GM23338 (cell line): ENCODE results near the gene PERM1. TPM values are rescaled to one million over a fixed set of nuclear protein-coding genes. Genes with fewer than 3 reads are reported as not detected.
"Not testable (repeated sequence)": the region's sequence is repeated elsewhere in the genome, so short reads cannot be mapped to it uniquely, and the experiment has no call there.

Experiments
- ATAC-seq: fragments of 200-7000 bp; cut with Tn5 transposase; 3 replicates; pipeline ENCODE4 v1.9.1; 2020
- DNase-seq: peaks from one replicate; pipeline ENCODE4 v3.0.0-alpha.2; 2015; ENCODE audit warnings: low spot score
- H2AFZ ChIP-seq: fragments of 200-600 bp; sonication (generic); 2 replicates; pipeline ENCODE4 v1.8.0; 2016; ENCODE audit warnings: antibody characterized with exemption, mild to moderate bottlenecking, moderate library complexity
- H3F3A ChIP-seq: fragments of 200-600 bp; sonication (generic); replicated peaks from 2 replicates; pipeline ENCODE4 v1.8.0; 2017; ENCODE audit warnings: antibody characterized with exemption, mixed run types, low read depth
- H3K27ac ChIP-seq: fragments of 200-600 bp; sonication (generic); 2 replicates; pipeline ENCODE4 v1.6.1; 2016; ENCODE audit warnings: low read depth
- H3K27me3 ChIP-seq: fragments of 200-600 bp; sonication (generic); 2 replicates; pipeline ENCODE4 v1.8.0; 2016; ENCODE audit warnings: mild to moderate bottlenecking, mixed run types, moderate library complexity; ENCODE audit not compliant: insufficient read depth
- H3K36me3 ChIP-seq: fragments of 200-600 bp; sonication (generic); 2 replicates; pipeline ENCODE4 v1.8.0; 2016; ENCODE audit warnings: mild to moderate bottlenecking; ENCODE audit not compliant: insufficient read depth
- H3K4me1 ChIP-seq: fragments of 200-600 bp; sonication (generic); 2 replicates; pipeline ENCODE4 v1.8.0; 2016; ENCODE audit warnings: mild to moderate bottlenecking, moderate library complexity; ENCODE audit not compliant: insufficient read depth
- H3K4me2 ChIP-seq: fragments of 200-600 bp; sonication (generic); 2 replicates; pipeline ENCODE4 v1.7.1; 2017; ENCODE audit warnings: mixed run types
- H3K4me3 ChIP-seq: fragments of 200-600 bp; sonication (generic); 2 replicates; pipeline ENCODE4 v1.6.1; 2016; ENCODE audit warnings: mixed run types
- H3K79me2 ChIP-seq: fragments of 200-600 bp; sonication (generic); replicated peaks from 2 replicates; pipeline ENCODE4 v1.8.0; 2017; ENCODE audit warnings: mild to moderate bottlenecking; ENCODE audit not compliant: insufficient read depth
- H3K9me2 ChIP-seq: fragments of 200-600 bp; sonication (generic); 2 replicates; pipeline ENCODE4 v1.8.0; 2017; ENCODE audit not compliant: insufficient read depth
- H4K20me1 ChIP-seq: fragments of 200-600 bp; sonication (generic); replicated peaks from 2 replicates; pipeline ENCODE4 v1.8.0; 2017; ENCODE audit warnings: mild to moderate bottlenecking; ENCODE audit not compliant: insufficient read depth
- H3K27ac Mint-ChIP-seq: 2 replicates; pipeline ENCODE4 v1.8.0; 2020; ENCODE audit warnings: inconsistent platforms, mild to moderate bottlenecking, moderate library complexity, mixed read lengths
- H3K27me3 Mint-ChIP-seq: 3 replicates; pipeline ENCODE4 v1.8.0; 2022; ENCODE audit warnings: low read depth, mild to moderate bottlenecking, moderate library complexity, mixed read lengths, inconsistent platforms; ENCODE audit not compliant: insufficient read depth, poor library complexity
- H3K36me3 Mint-ChIP-seq: 3 replicates; pipeline ENCODE4 v1.8.0; 2021; ENCODE audit warnings: low read depth, mild to moderate bottlenecking, inconsistent platforms, moderate library complexity, mixed read lengths
- H3K4me1 Mint-ChIP-seq: 3 replicates; pipeline ENCODE4 v1.8.0; 2020; ENCODE audit warnings: mild to moderate bottlenecking, inconsistent platforms, mixed read lengths
- H3K4me3 Mint-ChIP-seq: 3 replicates; pipeline ENCODE4 v1.8.0; 2021; ENCODE audit warnings: moderate library complexity, mild to moderate bottlenecking, inconsistent platforms, mixed read lengths
- H3K9me3 Mint-ChIP-seq: 3 replicates; pipeline ENCODE4 v1.8.0; 2020; ENCODE audit warnings: moderate library complexity, mild to moderate bottlenecking, inconsistent platforms, mixed read lengths
- CREB1 ChIP-seq: fragments of 250-450 bp; sonication (Bioruptor Pico); IDR thresholded peaks from 2 replicates; pipeline ENCODE4 v1.5.0; 2020; ENCODE audit warnings: low read depth, mild to moderate bottlenecking, moderate library complexity
- ETS1 ChIP-seq: IDR thresholded peaks from 2 replicates; pipeline ENCODE4 v1.6.1; 2016; ENCODE audit warnings: antibody characterized with exemption
- POLR2AphosphoS5 ChIP-seq: IDR thresholded peaks from 2 replicates; pipeline ENCODE4 v1.6.1; 2016; ENCODE audit warnings: antibody characterized with exemption, low read depth
- ZNF331 ChIP-seq: fragments of 250-450 bp; sonication (Bioruptor Pico); IDR thresholded peaks from 2 replicates; pipeline ENCODE4 v1.5.0; 2020; ENCODE audit warnings: low read depth, mild to moderate bottlenecking, moderate library complexity
- ZNF462 ChIP-seq: fragments of 250-450 bp; sonication (Bioruptor Pico); IDR thresholded peaks from 2 replicates; pipeline ENCODE4 v1.5.0; 2020; ENCODE audit warnings: mild to moderate bottlenecking, moderate library complexity
- polyA plus RNA-seq: library from polyadenylated mRNA; unstranded; fragments of >200 nt; fragmentation: Nextera tagmentation; extraction: Ambion mirVana; gene quantifications from 2 replicates; pipeline ENCODE4 v1.2.1, GENCODE V29; 2016
- total RNA-seq: library from RNA; depleted of rRNA; stranded (reverse); fragments of >200 nt; shearing (Covaris generic); gene quantifications from 2 replicates; pipeline ENCODE4 v1.2.3, GENCODE V29; 2014

The PERM1 gene
- total and polyA plus RNA-seq, 2 experiments from 2014 or later, result 1.1 TPM; not detected in 1

GRCh38 chr1:995665-996633 lies 14.1 kb upstream of the PERM1 start:
- Histone ChIP-seq H3K9me2 (no peaks in the 10 kb centered on the region), H3K4me1 (peaks cover 8% of the 10 kb centered on the region), H4K20me1 (no peaks in the 10 kb centered on the region), H3K36me3 (no peaks in the 10 kb centered on the region), H3K27ac (no peak overlapping the region), H3K79me2 (no peaks in the 10 kb centered on the region), H3K27me3 (peaks cover 92% of the 10 kb centered on the region), H2AFZ (no peak overlapping the region), H3K4me2 (no peak overlapping the region), H3F3A (peaks cover 5% of the 10 kb centered on the region; the same call in 1 of the 2 replicates), H3K4me3 (no peak overlapping the region)
- Mint-ChIP-seq H3K36me3 (peaks cover 4% of the 10 kb centered on the region), H3K4me3 (no peak overlapping the region; the same call in 2 of the 3 replicates), H3K4me1 (peaks cover 5% of the 10 kb centered on the region), H3K27ac (no peak overlapping the region), H3K9me3 (peaks cover 23% of the 10 kb centered on the region), H3K27me3 (peaks cover 76% of the 10 kb centered on the region)
- no peak for TF ChIP-seq ETS1
- ATAC-seq (no peak), DNase-seq (peak; percentile 26)

GRCh38 chr1:994546-994945 lies 12.7 kb upstream of the PERM1 start:
- H3K4me1 Mint-ChIP-seq, H3K36me3 ChIP-seq, H3K4me2 ChIP-seq, H3K4me1 ChIP-seq, DNase-seq, H3K36me3 Mint-ChIP-seq, ATAC-seq, H3K27ac ChIP-seq, H3K4me3 Mint-ChIP-seq, H3K79me2 ChIP-seq, H3F3A ChIP-seq, H3K27ac Mint-ChIP-seq, H3K9me2 ChIP-seq, H4K20me1 ChIP-seq, H2AFZ ChIP-seq, H3K4me3 ChIP-seq: not testable (repeated sequence)
- Mint-ChIP-seq H3K27me3 (peaks cover 74% of the 10 kb centered on the region), H3K9me3 (peaks cover 21% of the 10 kb centered on the region)
- peaks cover 93% of the 10 kb centered on the region for H3K27me3 ChIP-seq

- H3K36me3 Mint-ChIP-seq, result peaks cover 4% of the 10 kb centered on the region
- TF ChIP-seq CREB1 (CRISPR knock-in tag), result no peak
- no peak for TF ChIP-seq ZNF331 (CRISPR knock-in tag)
- TF ChIP-seq ZNF462, result no peak
- no peak for TF ChIP-seq ETS1
- TF ChIP-seq POLR2AphosphoS5, result no peak
These were observed 11.6 kb upstream of the PERM1 start for GRCh38 chr1:993379-993995.

More at GRCh38 chr1:993379-993995, 11.6 kb upstream of the PERM1 start:
- Histone ChIP-seq H3F3A (0 out of 2 replicates have a peak, but pooled peaks cover 2% of the 10 kb centered on the region), H3K4me1 (peaks cover 8% of the 10 kb centered on the region), H2AFZ (no peak overlapping the region), H3K4me3 (no peak overlapping the region), H3K27me3 (peaks cover 93% of the 10 kb centered on the region), H3K79me2 (no peaks in the 10 kb centered on the region), H3K9me2 (no peaks in the 10 kb centered on the region), H4K20me1 (no peaks in the 10 kb centered on the region), H3K36me3 (no peaks in the 10 kb centered on the region), H3K4me2 (no peak overlapping the region), H3K27ac (no peak overlapping the region)
- H3K4me3 Mint-ChIP-seq, result no peak overlapping the region
- H3K9me3 Mint-ChIP-seq, result peaks cover 21% of the 10 kb centered on the region
- ATAC-seq (no peak), DNase-seq (no peak)
- H3K27ac Mint-ChIP-seq, result no peak overlapping the region
- peaks cover 79% of the 10 kb centered on the region for H3K27me3 Mint-ChIP-seq
- H3K4me1 Mint-ChIP-seq, result peaks cover 3% of the 10 kb centered on the region
